HEK293 (cell line): Measurements from ENCODE around the gene S100A13.

Experiments
- BCL11B ChIP-seq: fragments of 450-650 bp; formaldehyde crosslinking; IDR thresholded peaks from 2 replicates; pipeline ENCODE4 v1.5.1; 2016; ENCODE audit warnings: low read depth, missing biosample characterization, missing genetic modification characterization
- GLI4 ChIP-seq: fragments of 450-650 bp; formaldehyde crosslinking; IDR thresholded peaks from 2 replicates; pipeline ENCODE4 v1.5.1; 2016; ENCODE audit warnings: missing biosample characterization, missing genetic modification characterization
- GLIS2 ChIP-seq: fragments of 450-650 bp; formaldehyde crosslinking; IDR thresholded peaks from 2 replicates; pipeline ENCODE4 v1.5.1; 2016; ENCODE audit warnings: missing biosample characterization, missing genetic modification characterization
- HOXC10 ChIP-seq: sonication (generic); formaldehyde crosslinking; IDR thresholded peaks from 2 replicates; pipeline ENCODE4 v1.8.1; 2023; ENCODE audit warnings: mild to moderate bottlenecking, missing genetic modification reagents
- RBAK ChIP-seq: fragments of 450-650 bp; formaldehyde crosslinking; IDR thresholded peaks from 2 replicates; pipeline ENCODE4 v1.5.1; 2016; ENCODE audit warnings: missing biosample characterization, missing genetic modification characterization
- REPIN1 ChIP-seq: fragments of 450-650 bp; formaldehyde crosslinking; IDR thresholded peaks from 2 replicates; pipeline ENCODE4 v1.5.1; 2017; ENCODE audit warnings: missing biosample characterization, missing genetic modification characterization, low read depth
- SCRT2 ChIP-seq: fragments of 450-650 bp; formaldehyde crosslinking; IDR thresholded peaks from 2 replicates; pipeline ENCODE4 v1.5.1; 2016; ENCODE audit warnings: missing biosample characterization, missing genetic modification characterization
- SP2 ChIP-seq: fragments of 450-650 bp; formaldehyde crosslinking; IDR thresholded peaks from 2 replicates; pipeline ENCODE4 v1.5.1; 2016; ENCODE audit warnings: missing biosample characterization, missing genetic modification characterization
- YY1 ChIP-seq: fragments of 450-650 bp; formaldehyde crosslinking; IDR thresholded peaks from 2 replicates; pipeline ENCODE4 v1.5.1; 2018; ENCODE audit warnings: missing biosample characterization, missing genetic modification characterization
- ZBTB20 ChIP-seq: fragments of 450-650 bp; formaldehyde crosslinking; IDR thresholded peaks from 2 replicates; pipeline ENCODE4 v1.5.1; 2016; ENCODE audit warnings: missing biosample characterization, missing genetic modification characterization
- ZBTB21 ChIP-seq: fragments of 450-650 bp; formaldehyde crosslinking; IDR thresholded peaks from 2 replicates; pipeline ENCODE4 v1.5.1; 2017; ENCODE audit warnings: missing biosample characterization, missing genetic modification characterization
- ZIC2 ChIP-seq: fragments of 450-650 bp; formaldehyde crosslinking; IDR thresholded peaks from 2 replicates; pipeline ENCODE4 v1.5.1; 2016; ENCODE audit warnings: missing biosample characterization, missing genetic modification characterization
- ZNF132 ChIP-seq: fragments of 450-650 bp; formaldehyde crosslinking; IDR thresholded peaks from 2 replicates; pipeline ENCODE4 v1.5.1; 2017; ENCODE audit warnings: missing biosample characterization, missing genetic modification characterization, borderline replicate concordance
- ZNF138 ChIP-seq: fragments of 450-650 bp; formaldehyde crosslinking; IDR thresholded peaks from 2 replicates; pipeline ENCODE4 v1.5.1; 2016; ENCODE audit warnings: missing biosample characterization, missing genetic modification characterization, borderline replicate concordance
- ZNF146 ChIP-seq: fragments of 450-650 bp; formaldehyde crosslinking; IDR thresholded peaks from 2 replicates; pipeline ENCODE4 v1.5.1; 2016; ENCODE audit warnings: missing biosample characterization, missing genetic modification characterization
- ZNF169 ChIP-seq: fragments of 450-650 bp; formaldehyde crosslinking; IDR thresholded peaks from 2 replicates; pipeline ENCODE4 v1.5.1; 2016; ENCODE audit warnings: missing biosample characterization, missing genetic modification characterization
- ZNF19 ChIP-seq: fragments of 450-650 bp; formaldehyde crosslinking; IDR thresholded peaks from 2 replicates; pipeline ENCODE4; 2016; ENCODE audit warnings: missing biosample characterization, missing genetic modification characterization, low read depth
- ZNF2 ChIP-seq: fragments of 450-650 bp; formaldehyde crosslinking; IDR thresholded peaks from 2 replicates; pipeline ENCODE4 v1.5.1; 2016; ENCODE audit warnings: missing biosample characterization, missing genetic modification characterization
- ZNF211 ChIP-seq: fragments of 450-650 bp; formaldehyde crosslinking; IDR thresholded peaks from 2 replicates; pipeline ENCODE4 v1.5.1; 2016; ENCODE audit warnings: low read depth, missing biosample characterization, missing genetic modification characterization
- ZNF24 ChIP-seq: fragments of 450-650 bp; formaldehyde crosslinking; IDR thresholded peaks from 2 replicates; pipeline ENCODE4 v1.5.1; 2016; ENCODE audit warnings: missing biosample characterization, missing genetic modification characterization
- ZNF248 ChIP-seq: fragments of 450-650 bp; formaldehyde crosslinking; IDR thresholded peaks from 2 replicates; pipeline ENCODE4 v1.5.1; 2017; ENCODE audit warnings: missing biosample characterization, missing genetic modification characterization
- ZNF324 ChIP-seq: fragments of 450-650 bp; formaldehyde crosslinking; IDR thresholded peaks from 2 replicates; pipeline ENCODE4 v1.5.1; 2016; ENCODE audit warnings: missing biosample characterization, missing genetic modification characterization
- ZNF341 ChIP-seq: fragments of 450-650 bp; formaldehyde crosslinking; IDR thresholded peaks from 2 replicates; pipeline ENCODE4; 2016; ENCODE audit warnings: low read depth, missing biosample characterization, missing genetic modification characterization
- ZNF510 ChIP-seq: fragments of 450-650 bp; formaldehyde crosslinking; IDR thresholded peaks from 2 replicates; pipeline ENCODE4 v1.5.1; 2018; ENCODE audit warnings: mild to moderate bottlenecking, missing genetic modification characterization, missing biosample characterization; ENCODE audit not compliant: insufficient replicate concordance
- ZNF514 ChIP-seq: fragments of 450-650 bp; formaldehyde crosslinking; IDR thresholded peaks from 2 replicates; pipeline ENCODE4 v1.5.1; 2016; ENCODE audit warnings: missing biosample characterization, missing genetic modification characterization
- ZNF521 ChIP-seq: fragments of 450-650 bp; formaldehyde crosslinking; IDR thresholded peaks from 2 replicates; pipeline ENCODE4 v1.5.1; 2017; ENCODE audit warnings: missing biosample characterization, mild to moderate bottlenecking, missing genetic modification characterization
- ZNF626 ChIP-seq: fragments of 450-650 bp; sonication (Bioruptor Pico); formaldehyde crosslinking; IDR thresholded peaks from 2 replicates; pipeline ENCODE4 v1.5.1; 2018; ENCODE audit warnings: missing biosample characterization, missing genetic modification characterization, inconsistent platforms
- ZNF629 ChIP-seq: fragments of 450-650 bp; formaldehyde crosslinking; IDR thresholded peaks from 2 replicates; pipeline ENCODE4 v1.5.1; 2017; ENCODE audit warnings: missing biosample characterization, missing genetic modification characterization
- ZNF76 ChIP-seq: fragments of 450-650 bp; formaldehyde crosslinking; IDR thresholded peaks from 2 replicates; pipeline ENCODE4; 2016; ENCODE audit warnings: low read depth, missing biosample characterization, missing genetic modification characterization, borderline replicate concordance
- ZNF768 ChIP-seq: fragments of 450-650 bp; formaldehyde crosslinking; IDR thresholded peaks from 2 replicates; pipeline ENCODE4 v1.5.1; 2018; ENCODE audit warnings: missing biosample characterization, mild to moderate bottlenecking, missing genetic modification characterization
- ZSCAN16 ChIP-seq: fragments of 450-650 bp; formaldehyde crosslinking; IDR thresholded peaks from 2 replicates; pipeline ENCODE4 v1.5.1; 2016; ENCODE audit warnings: missing biosample characterization, missing genetic modification characterization
- ZSCAN23 ChIP-seq: fragments of 450-650 bp; formaldehyde crosslinking; IDR thresholded peaks from 2 replicates; pipeline ENCODE4 v1.5.1; 2016; ENCODE audit warnings: missing biosample characterization, missing genetic modification characterization
- ZSCAN30 ChIP-seq: fragments of 450-650 bp; IDR thresholded peaks from 2 replicates; pipeline ENCODE4 v1.5.1; 2018; ENCODE audit warnings: missing biosample characterization, mild to moderate bottlenecking, missing genetic modification characterization, moderate library complexity
- TF ChIP-seq, protein P1 (sequence below): fragments of 450-650 bp; formaldehyde crosslinking; IDR thresholded peaks from 2 replicates; pipeline ENCODE4 v1.5.1; 2016; ENCODE audit warnings: missing biosample characterization, missing genetic modification characterization
- TF ChIP-seq, protein P2 (sequence below): fragments of 450-650 bp; formaldehyde crosslinking; IDR thresholded peaks from 2 replicates; pipeline ENCODE4 v1.5.1; 2016; ENCODE audit warnings: missing biosample characterization, missing genetic modification characterization
- TF ChIP-seq, protein P3 (sequence below): IDR thresholded peaks from 2 replicates; pipeline ENCODE4 v1.6.1; 2011; ENCODE audit warnings: mild to moderate bottlenecking, low read depth, low read length, borderline replicate concordance
- TF ChIP-seq, protein P4 (sequence below): fragments of 450-650 bp; formaldehyde crosslinking; IDR thresholded peaks from 2 replicates; pipeline ENCODE4 v1.5.1; 2016; ENCODE audit warnings: missing biosample characterization, missing genetic modification characterization

Gene S100A13

DNA sequence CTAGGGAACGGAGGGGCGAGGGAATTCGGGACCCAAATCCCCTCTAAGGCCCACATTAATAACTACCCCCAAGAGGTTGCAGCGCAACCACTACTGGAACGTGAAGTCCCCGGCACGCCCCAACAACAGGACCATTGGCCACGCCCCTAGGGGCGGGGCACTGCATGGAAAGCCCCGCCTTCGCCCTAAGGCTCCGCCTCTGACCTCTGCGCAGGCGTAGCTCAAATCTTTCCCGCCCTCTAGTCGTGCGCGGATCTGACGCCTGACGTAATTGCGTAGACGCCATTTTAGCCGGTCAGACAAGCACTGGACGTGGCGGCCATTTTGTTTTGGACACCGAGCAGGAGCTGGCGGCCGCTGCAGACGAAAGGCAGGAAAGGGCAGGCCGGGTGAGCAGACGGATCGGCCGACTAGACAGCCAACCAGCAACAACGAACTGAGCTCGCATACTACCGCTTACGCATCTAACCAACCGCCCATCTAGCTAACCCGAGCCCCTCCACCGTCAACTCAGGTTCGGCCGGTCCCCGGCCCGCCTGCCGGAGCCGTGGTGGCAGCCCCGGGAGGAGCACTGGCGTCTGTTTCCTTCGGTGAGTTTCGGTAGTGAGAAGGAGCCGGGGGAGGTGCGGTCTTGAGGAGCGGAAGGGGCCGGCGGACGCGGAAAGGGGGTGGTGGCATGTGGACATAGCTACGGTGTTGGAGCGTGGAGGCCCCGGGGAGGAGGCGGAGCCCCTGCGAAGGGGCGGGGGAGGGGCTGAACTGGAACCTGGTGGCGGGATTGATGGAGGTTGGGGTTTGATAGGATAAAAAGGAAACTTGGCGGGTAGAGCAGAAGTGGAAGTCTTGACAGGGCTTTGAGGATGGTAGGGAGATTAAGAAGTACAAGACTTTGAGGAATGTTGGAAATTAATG, 6.7 kb upstream of the S100A13 start, which contains the start of gene CHTOP (continued):
- TF ChIP-seq RBAK (tag by site-specific recombination) (no peak), ZNF132 (no peak), ZNF138 (tag by site-specific recombination) (no peak), ZNF76 (tag by site-specific recombination) (peak; percentile 44), ZNF248 (no peak), ZNF211 (no peak), ZBTB21 (peak; percentile 77), ZNF768 (tag by site-specific recombination) (no peak; the same call in 1 of the 2 replicates), GLI4 (tag by site-specific recombination) (no peak), SCRT2 (tag by site-specific recombination) (no peak; the same call in 1 of the 2 replicates), ZSCAN23 (tag by site-specific recombination) (peak; percentile 87), ZIC2 (peak; percentile 42), ZNF514 (tag by site-specific recombination) (no peak), REPIN1 (tag by site-specific recombination) (0 out of 2 replicates have a peak, but pooled peaks have one; percentile 28), ZNF19 (no peak; the same call in 1 of the 2 replicates), ZBTB20 (peak; percentile 62; the same call in 1 of the 2 replicates), ZNF324 (peak; percentile 88), ZNF169 (tag by site-specific recombination) (no peak), BCL11B (tag by site-specific recombination) (peak; percentile 86), ZNF521 (no peak), ZSCAN30 (peak; percentile 88), YY1 (tag by site-specific recombination) (peak; percentile 97), ZNF629 (tag by site-specific recombination) (peak; percentile 93), ZNF510 (no peak), SP2 (tag by site-specific recombination) (peak; percentile 89), ZSCAN16 (tag by site-specific recombination) (no peak), HOXC10 (CRISPR knock-in tag) (no peak), GLIS2 (tag by site-specific recombination) (peak; percentile 97), ZNF24 (tag by site-specific recombination) (peak; percentile 91), ZNF341 (tag by site-specific recombination) (peak; percentile 91), ZNF2 (tag by site-specific recombination) (peak; percentile 97), ZNF626 (tag by site-specific recombination) (no peak), ZNF146 (tag by site-specific recombination) (peak; percentile 68)
- TF ChIP-seq, protein P1, sequence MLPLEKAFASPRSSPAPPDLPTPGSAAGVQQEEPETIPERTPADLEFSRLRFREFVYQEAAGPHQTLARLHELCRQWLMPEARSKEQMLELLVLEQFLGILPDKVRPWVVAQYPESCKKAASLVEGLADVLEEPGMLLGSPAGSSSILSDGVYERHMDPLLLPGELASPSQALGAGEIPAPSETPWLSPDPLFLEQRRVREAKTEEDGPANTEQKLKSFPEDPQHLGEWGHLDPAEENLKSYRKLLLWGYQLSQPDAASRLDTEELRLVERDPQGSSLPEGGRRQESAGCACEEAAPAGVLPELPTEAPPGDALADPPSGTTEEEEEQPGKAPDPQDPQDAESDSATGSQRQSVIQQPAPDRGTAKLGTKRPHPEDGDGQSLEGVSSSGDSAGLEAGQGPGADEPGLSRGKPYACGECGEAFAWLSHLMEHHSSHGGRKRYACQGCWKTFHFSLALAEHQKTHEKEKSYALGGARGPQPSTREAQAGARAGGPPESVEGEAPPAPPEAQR, result no peak
- TF ChIP-seq, protein P2, sequence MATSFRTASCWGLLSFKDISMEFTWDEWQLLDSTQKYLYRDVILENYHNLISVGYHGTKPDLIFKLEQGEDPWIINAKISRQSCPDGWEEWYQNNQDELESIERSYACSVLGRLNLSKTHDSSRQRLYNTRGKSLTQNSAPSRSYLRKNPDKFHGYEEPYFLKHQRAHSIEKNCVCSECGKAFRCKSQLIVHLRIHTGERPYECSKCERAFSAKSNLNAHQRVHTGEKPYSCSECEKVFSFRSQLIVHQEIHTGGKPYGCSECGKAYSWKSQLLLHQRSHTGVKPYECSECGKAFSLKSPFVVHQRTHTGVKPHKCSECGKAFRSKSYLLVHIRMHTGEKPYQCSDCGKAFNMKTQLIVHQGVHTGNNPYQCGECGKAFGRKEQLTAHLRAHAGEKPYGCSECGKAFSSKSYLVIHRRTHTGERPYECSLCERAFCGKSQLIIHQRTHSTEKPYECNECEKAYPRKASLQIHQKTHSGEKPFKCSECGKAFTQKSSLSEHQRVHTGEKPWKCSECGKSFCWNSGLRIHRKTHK (tag by site-specific recombination), result no peak
- TF ChIP-seq, protein P3, sequence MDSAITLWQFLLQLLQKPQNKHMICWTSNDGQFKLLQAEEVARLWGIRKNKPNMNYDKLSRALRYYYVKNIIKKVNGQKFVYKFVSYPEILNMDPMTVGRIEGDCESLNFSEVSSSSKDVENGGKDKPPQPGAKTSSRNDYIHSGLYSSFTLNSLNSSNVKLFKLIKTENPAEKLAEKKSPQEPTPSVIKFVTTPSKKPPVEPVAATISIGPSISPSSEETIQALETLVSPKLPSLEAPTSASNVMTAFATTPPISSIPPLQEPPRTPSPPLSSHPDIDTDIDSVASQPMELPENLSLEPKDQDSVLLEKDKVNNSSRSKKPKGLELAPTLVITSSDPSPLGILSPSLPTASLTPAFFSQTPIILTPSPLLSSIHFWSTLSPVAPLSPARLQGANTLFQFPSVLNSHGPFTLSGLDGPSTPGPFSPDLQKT, result no peak
- TF ChIP-seq, protein P4, sequence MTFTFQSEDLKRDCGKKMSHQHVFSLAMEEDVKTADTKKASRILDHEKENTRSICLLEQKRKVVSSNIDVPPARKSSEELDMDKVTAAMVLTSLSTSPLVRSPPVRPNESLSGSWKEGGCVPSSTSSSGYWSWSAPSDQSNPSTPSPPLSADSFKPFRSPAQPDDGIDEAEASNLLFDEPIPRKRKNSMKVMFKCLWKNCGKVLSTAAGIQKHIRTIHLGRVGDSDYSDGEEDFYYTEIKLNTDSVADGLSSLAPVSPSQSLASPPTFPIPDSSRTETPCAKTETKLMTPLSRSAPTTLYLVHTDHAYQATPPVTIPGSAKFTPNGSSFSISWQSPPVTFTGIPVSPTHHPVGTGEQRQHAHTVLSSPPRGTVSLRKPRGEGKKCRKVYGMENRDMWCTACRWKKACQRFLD, result no peak
